ENCODE results near the gene CAMKV. TPM values are rescaled to one million over a fixed set of nuclear protein-coding genes. Genes with fewer than 3 reads are reported as not detected.

Gene CAMKV
- total RNA-seq, 1 donor from 2014 or later = 0.39 TPM

DNA sequence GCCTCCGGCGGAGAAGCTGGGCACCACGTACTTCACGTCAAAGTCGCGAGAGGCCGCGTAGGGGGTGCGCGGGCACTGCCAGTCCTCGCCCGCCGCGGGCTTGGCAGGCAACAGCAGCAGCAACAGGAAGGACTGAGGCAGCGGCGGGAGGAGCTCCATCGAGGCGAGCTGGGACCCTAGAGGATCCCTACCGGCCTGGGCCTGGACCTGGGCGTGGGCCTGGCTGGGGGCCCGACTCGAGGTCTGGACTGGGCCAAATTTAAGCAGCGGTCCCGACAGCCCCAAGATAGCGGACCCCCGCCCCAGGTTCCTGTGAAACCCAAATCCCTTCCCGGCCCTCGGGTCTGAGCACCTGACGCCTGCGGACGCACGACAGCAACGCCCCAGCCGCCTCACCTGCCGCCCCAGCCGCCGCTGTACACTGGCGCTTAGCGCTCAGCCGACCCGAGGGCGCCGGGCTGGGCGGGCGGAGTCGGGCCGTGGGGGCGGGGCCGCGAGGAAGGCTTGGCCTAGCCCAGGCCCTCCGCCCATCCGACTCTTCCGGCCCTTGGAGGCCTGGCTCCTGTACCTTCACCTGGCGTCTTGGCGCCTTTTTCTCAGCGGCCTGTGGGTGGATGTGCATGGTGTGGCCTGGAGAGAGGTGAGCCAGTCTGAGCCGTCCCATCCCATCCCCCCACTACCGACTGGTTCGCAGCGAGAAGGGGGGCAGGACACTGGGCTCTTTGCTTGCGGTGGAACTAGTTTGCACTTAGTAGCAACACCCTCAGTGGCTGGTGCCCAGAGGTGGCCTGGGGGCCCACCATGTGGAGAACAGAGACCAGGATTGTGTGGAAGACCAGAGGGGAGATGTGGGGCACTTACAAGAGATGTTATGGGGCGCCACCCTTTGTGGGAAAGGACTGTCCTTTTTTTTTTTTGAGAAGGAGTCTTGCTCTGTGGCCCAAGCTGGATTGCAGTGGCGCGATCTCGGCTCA lies 34.0 kb upstream of the CAMKV start, which contains the start of gene MST1R:
TSS of gene MST1R (minus strand) at position 423 of the 974 bp plus-strand sequence. CDS start at position 159, 264 bp downstream.
- no peaks in the 10 kb centered on the region for H3K36me3 Mint-ChIP-seq (ENCODE audit: low read depth)
- peak within 1 kb of the TSS; percentile 86 for H3K27ac Mint-ChIP-seq
- intact Hi-C loops (cut with micrococcal nuclease) = no loop called here
- H3K4me3 Mint-ChIP-seq (ENCODE audit: low read depth) = peak within 1 kb of the TSS; percentile 82
- H3K27me3 Mint-ChIP-seq (ENCODE audit: low read depth) = no peaks in the 10 kb centered on the region
- peak; percentile 86 for DNase-seq (ENCODE audit: low spot score)
- no peaks in the 10 kb centered on the region for H3K9me3 Mint-ChIP-seq
- H3K4me1 Mint-ChIP-seq (ENCODE audit: low read depth) = peaks cover 25% of the 10 kb centered on the region

DNA sequence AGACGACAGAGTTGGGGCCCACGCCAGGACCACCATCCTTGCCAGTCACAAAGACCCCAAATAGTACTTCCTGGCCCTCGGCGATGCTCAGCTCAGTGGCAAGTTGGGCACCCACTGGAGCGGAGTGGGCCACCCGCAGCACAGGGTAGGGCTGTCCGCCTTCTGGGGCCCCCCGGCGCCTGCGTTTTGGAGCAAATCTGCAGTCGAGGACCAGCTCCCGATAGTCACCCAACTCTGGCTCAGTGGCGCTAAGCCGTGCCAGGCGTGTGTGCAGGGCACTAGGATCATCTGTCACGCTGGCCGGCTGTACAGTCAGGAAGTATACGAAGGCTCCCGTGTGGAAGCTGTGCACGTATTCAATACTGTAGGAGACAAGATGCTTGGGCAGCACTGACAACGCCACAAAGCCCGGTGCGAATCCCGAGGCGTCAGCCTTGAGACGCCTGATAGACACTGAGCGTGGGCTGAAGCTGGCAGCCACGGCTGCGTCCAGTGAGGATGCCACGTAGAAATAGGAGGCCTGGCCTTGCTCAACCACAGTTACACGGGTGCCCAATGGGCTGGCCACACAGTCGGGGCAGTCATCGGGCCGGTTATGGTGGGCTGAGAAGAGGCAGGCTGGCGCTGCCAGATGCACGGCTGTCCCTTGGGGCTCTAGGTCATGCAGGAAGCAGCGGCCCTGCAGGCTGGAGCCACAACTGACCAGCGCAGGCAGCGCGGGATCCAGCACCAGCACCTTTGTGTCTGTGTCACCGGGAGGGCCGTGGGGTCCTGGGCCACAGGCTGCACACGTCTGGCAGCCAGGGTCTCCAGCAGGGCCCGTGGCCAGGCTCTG lies 33.0 kb upstream of the CAMKV start:
- H3K9me3 Mint-ChIP-seq = no peaks in the 10 kb centered on the region
- H3K4me1 Mint-ChIP-seq (ENCODE audit: low read depth) = peaks cover 25% of the 10 kb centered on the region
- H3K27ac Mint-ChIP-seq = no peak overlapping the region
- DNase-seq (ENCODE audit: low spot score) = no peak
- intact Hi-C loops (cut with micrococcal nuclease) = no loop called here
- no peaks in the 10 kb centered on the region for H3K27me3 Mint-ChIP-seq (ENCODE audit: low read depth)
- no peak overlapping the region for H3K4me3 Mint-ChIP-seq (ENCODE audit: low read depth)
- no peaks in the 10 kb centered on the region for H3K36me3 Mint-ChIP-seq (ENCODE audit: low read depth)

GRCh38 chr3:49901366-49902339 lies 31.9 kb upstream of the CAMKV start:
- Mint-ChIP-seq H3K27me3 (ENCODE audit: low read depth) (no peaks in the 10 kb centered on the region), H3K9me3 (no peaks in the 10 kb centered on the region), H3K4me3 (ENCODE audit: low read depth) (no peak overlapping the region)

DNA sequence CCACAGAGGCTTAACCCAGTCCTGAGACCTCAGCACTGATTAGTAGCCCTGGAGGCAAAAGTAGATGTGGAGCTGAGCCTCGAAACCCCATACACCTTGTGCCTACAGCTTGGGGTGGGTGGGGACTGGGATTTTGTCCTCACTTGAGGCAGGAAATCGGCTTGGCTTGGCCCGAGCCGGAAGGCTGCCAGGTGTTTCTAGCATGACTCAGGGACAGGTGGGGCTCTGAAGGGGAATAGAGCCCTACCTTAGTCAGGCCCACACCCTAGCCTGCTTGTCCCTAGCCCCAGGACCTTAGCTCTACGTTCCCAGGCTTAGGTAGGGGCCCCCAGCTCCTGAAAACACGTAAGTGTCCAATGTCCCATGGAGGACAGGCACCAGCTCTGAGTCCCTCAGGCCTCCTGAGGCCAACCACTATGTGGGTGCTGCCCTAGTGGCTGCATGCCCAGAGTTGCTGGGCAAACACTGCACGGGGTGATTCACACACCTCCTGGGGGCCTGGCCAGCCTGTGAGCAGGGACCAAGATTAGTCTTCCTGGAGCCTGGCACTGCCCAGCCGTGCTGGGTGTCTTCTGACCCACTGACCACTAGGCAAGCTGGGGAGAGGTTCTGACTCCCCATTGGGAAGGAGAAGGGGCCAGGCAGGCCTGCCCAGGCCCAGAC lies 30.9 kb upstream of the CAMKV start:
- intact Hi-C loops (cut with micrococcal nuclease) = no loop called here
- no peak for DNase-seq (ENCODE audit: low spot score)
- Mint-ChIP-seq H3K9me3 (no peaks in the 10 kb centered on the region), H3K36me3 (ENCODE audit: low read depth) (no peaks in the 10 kb centered on the region), H3K27me3 (ENCODE audit: low read depth) (no peaks in the 10 kb centered on the region), H3K27ac (no peak overlapping the region), H3K4me3 (ENCODE audit: low read depth) (no peak overlapping the region), H3K4me1 (ENCODE audit: low read depth) (peaks cover 11% of the 10 kb centered on the region)

More at GRCh38 chr3:49901366-49902339, 31.9 kb upstream of the CAMKV start:
- Mint-ChIP-seq H3K36me3 (ENCODE audit: low read depth) (no peaks in the 10 kb centered on the region), H3K4me1 (ENCODE audit: low read depth) (peaks cover 21% of the 10 kb centered on the region), H3K27ac (no peak overlapping the region)
- DNase-seq (ENCODE audit: low spot score) = no peak
- intact Hi-C loops (cut with micrococcal nuclease) = no loop called here

- Mint-ChIP-seq H3K9me3 (no peaks in the 10 kb centered on the region), H3K36me3 (ENCODE audit: low read depth) (no peaks in the 10 kb centered on the region), H3K27me3 (ENCODE audit: low read depth) (no peaks in the 10 kb centered on the region), H3K4me1 (ENCODE audit: low read depth) (peaks cover 6% of the 10 kb centered on the region), H3K27ac (no peak overlapping the region), H3K4me3 (ENCODE audit: low read depth) (no peak overlapping the region)
- no peak for DNase-seq (ENCODE audit: low spot score)
- intact Hi-C loops (cut with micrococcal nuclease) = no loop called here
Observed at GRCh38 chr3:49899815-49900214, 30.1 kb upstream of the CAMKV start.

- H3K4me3 Mint-ChIP-seq (ENCODE audit: low read depth) = no peak overlapping the region
- H3K36me3 Mint-ChIP-seq (ENCODE audit: low read depth) = no peaks in the 10 kb centered on the region
- H3K4me1 Mint-ChIP-seq (ENCODE audit: low read depth) = peaks cover 2% of the 10 kb centered on the region
- no peak overlapping the region for H3K27ac Mint-ChIP-seq
- H3K9me3 Mint-ChIP-seq = no peaks in the 10 kb centered on the region
- intact Hi-C loops (cut with micrococcal nuclease) = no loop called here
- DNase-seq (ENCODE audit: low spot score) = no peak
- H3K27me3 Mint-ChIP-seq (ENCODE audit: low read depth) = no peaks in the 10 kb centered on the region
Observed at GRCh38 chr3:49898991-49899390, 29.3 kb upstream of the CAMKV start.

DNA sequence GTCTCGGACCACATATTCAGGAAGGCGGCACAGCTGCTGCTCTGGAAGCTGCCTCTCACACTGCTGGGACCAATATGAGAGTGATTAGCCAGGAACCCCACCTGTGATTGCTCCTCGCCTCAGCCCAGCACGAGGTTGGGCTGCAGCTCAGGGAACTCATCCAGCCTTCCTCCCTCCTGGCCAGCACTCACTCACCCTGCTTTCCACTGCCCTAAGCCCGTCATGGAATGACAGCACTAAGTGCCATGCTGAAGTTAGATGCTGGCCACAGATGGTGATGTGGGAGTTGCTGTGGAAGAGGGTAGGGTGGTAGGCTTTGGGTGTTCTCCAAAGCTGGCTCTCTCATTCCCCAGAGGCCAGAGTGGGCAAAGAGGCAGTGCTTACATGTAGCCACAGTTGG lies 26.6 kb upstream of the CAMKV start:
- intact Hi-C loops (cut with micrococcal nuclease) = no loop called here
- no peak for DNase-seq (ENCODE audit: low spot score)
- Mint-ChIP-seq H3K36me3 (ENCODE audit: low read depth) (no peaks in the 10 kb centered on the region), H3K27me3 (ENCODE audit: low read depth) (no peaks in the 10 kb centered on the region), H3K27ac (no peak overlapping the region), H3K9me3 (no peaks in the 10 kb centered on the region), H3K4me3 (ENCODE audit: low read depth) (no peak overlapping the region), H3K4me1 (ENCODE audit: low read depth) (no peaks in the 10 kb centered on the region)

DNA sequence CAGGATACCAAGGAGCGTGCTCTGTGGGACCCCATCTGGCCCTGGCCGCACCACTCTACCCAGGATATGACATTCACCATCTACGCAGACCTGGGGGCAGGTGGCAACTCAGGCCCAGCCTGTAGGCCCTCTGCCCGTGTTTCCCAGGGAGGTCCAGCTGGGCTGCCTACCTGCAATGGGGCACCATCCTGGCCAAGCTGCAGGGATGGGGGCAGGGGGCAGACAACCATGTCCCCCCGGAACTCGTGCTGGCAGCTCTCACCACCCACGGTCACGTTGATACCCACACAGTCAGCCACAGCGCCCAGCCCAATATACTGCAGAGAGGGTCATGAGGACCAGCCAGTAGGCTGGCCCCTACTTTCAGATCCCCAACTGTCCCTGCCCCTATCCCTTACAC lies 26.1 kb upstream of the CAMKV start:
- Mint-ChIP-seq H3K4me3 (ENCODE audit: low read depth) (no peak overlapping the region), H3K9me3 (no peaks in the 10 kb centered on the region)

DNA sequence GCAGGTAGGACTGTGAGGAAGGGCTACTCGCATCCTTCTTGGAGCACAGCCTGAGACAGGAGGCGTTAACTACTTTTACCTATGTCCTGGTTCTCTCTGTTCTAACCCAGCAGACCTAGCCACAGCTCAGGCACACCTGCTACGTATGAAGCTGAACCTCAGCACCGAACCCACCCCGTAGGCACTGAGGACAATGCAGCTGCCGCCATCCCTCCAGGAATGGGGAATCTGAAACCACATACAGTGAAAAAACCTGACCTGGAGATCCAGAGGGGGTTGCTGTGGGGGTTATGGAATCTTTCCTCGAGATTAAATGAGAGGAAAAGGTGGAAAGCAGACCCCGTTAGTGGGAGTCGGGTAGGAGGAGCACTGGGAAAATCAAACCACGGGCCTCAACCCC lies 19.6 kb upstream of the CAMKV start:
- Mint-ChIP-seq H3K4me1 (ENCODE audit: low read depth) (no peaks in the 10 kb centered on the region), H3K27me3 (ENCODE audit: low read depth) (no peaks in the 10 kb centered on the region), H3K27ac (no peak overlapping the region), H3K4me3 (ENCODE audit: low read depth) (no peak overlapping the region), H3K9me3 (no peaks in the 10 kb centered on the region), H3K36me3 (ENCODE audit: low read depth) (no peaks in the 10 kb centered on the region)
- no peak for DNase-seq (ENCODE audit: low spot score)
- intact Hi-C loops (cut with micrococcal nuclease) = no loop called here

More for the DNA sequence above, 26.1 kb upstream of the CAMKV start:
- no peaks in the 10 kb centered on the region for H3K4me1 Mint-ChIP-seq (ENCODE audit: low read depth)
- no peaks in the 10 kb centered on the region for H3K36me3 Mint-ChIP-seq (ENCODE audit: low read depth)
- H3K27me3 Mint-ChIP-seq (ENCODE audit: low read depth) = no peaks in the 10 kb centered on the region
- intact Hi-C loops (cut with micrococcal nuclease) = no loop called here
- DNase-seq (ENCODE audit: low spot score) = no peak
- no peak overlapping the region for H3K27ac Mint-ChIP-seq

GRCh38 chr3:49886922-49887265 lies 17.2 kb upstream of the CAMKV start:
- intact Hi-C loops (cut with micrococcal nuclease) = no loop called here
- H3K27me3 Mint-ChIP-seq (ENCODE audit: low read depth) = no peaks in the 10 kb centered on the region
- no peaks in the 10 kb centered on the region for H3K4me1 Mint-ChIP-seq (ENCODE audit: low read depth)

GRCh38 chr3:49883998-49884397 lies 14.3 kb upstream of the CAMKV start:
- Mint-ChIP-seq H3K4me1 (ENCODE audit: low read depth) (no peaks in the 10 kb centered on the region), H3K9me3 (no peaks in the 10 kb centered on the region), H3K27ac (no peak overlapping the region), H3K27me3 (ENCODE audit: low read depth) (no peaks in the 10 kb centered on the region), H3K4me3 (ENCODE audit: low read depth) (no peak overlapping the region), H3K36me3 (ENCODE audit: low read depth) (no peaks in the 10 kb centered on the region)
- intact Hi-C loops (cut with micrococcal nuclease) = no loop called here
- no peak for DNase-seq (ENCODE audit: low spot score)

More at GRCh38 chr3:49886922-49887265, 17.2 kb upstream of the CAMKV start:
- no peaks in the 10 kb centered on the region for H3K9me3 Mint-ChIP-seq
- H3K36me3 Mint-ChIP-seq (ENCODE audit: low read depth) = no peaks in the 10 kb centered on the region
- H3K27ac Mint-ChIP-seq = no peak overlapping the region
- H3K4me3 Mint-ChIP-seq (ENCODE audit: low read depth) = no peak overlapping the region
- no peak for DNase-seq (ENCODE audit: low spot score)

DNA sequence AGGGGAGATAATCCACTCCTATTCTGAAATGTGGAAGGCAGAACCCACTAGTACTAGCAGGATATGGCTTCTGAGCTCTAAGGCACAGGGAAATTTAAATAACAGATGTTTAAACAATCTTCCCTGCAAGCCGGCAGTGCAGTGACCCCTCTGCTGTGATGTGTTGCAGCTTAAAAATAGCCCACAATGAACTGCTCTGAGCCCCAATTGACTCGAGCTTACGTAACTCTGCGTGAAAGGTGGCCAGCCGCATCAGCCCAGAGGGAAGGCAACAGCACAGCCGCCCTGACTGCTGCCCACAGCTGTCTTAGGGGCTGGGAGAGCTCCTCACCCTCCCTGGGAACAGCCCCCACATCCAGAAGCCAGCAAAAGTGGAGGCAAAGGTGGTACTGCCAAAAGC lies 12.5 kb upstream of the CAMKV start:
- Mint-ChIP-seq H3K4me3 (ENCODE audit: low read depth) (no peak overlapping the region), H3K27ac (no peak overlapping the region), H3K36me3 (ENCODE audit: low read depth) (no peaks in the 10 kb centered on the region), H3K27me3 (ENCODE audit: low read depth) (no peaks in the 10 kb centered on the region), H3K4me1 (ENCODE audit: low read depth) (no peaks in the 10 kb centered on the region), H3K9me3 (no peaks in the 10 kb centered on the region)
- no peak for DNase-seq (ENCODE audit: low spot score)
- intact Hi-C loops (cut with micrococcal nuclease) = no loop called here

All from activated T-helper 2 cell treated with anti-CD3 and anti-CD28 coated beads, Interferon-gamma antibody, Interleukin-2, Interleukin-4, amounts not matched to agents 10 μg/mL and 5 μg/mL and 100 μg/mL, durations not matched to agents 14 hours and 24 hours and 36 hours (primary cell).